Heart right ventricle (tissue), 16 donors: ENCODE measurements around the gene MTRFR. TPM values are rescaled to one million over a fixed set of nuclear protein-coding genes. Genes with fewer than 3 reads are reported as not detected.

Experiments
- ATAC-seq, 8 donors: fragments of 200-7000 bp; cut with Tn5 transposase; one replicate each; pipeline ENCODE4 v1.9.1; 2020; ENCODE audit warnings: mild to moderate bottlenecking in 8 of 8, moderate library complexity in 8 of 8, moderate number of reproducible peaks in 1 of 8
- DNase-seq, 2 donors: peaks; one replicate each; pipeline ENCODE4 v3.0.0-alpha.2; 2020
- H3K27ac ChIP-seq, 10 donors: fragments of 200-600 bp; sonication (generic) in 2 of 10; one replicate each; pipeline versions ENCODE4 v1.5.0 to v1.8.0; 2020 to 2022; ENCODE audit warnings: mild to moderate bottlenecking in 3 of 10
- H3K27me3 ChIP-seq, 7 donors: fragments of 200-600 bp; one replicate each; pipeline ENCODE4 v1.8.0; 2021 to 2022; ENCODE audit warnings: mild to moderate bottlenecking in 2 of 7
- H3K36me3 ChIP-seq, 9 donors: fragments of 200-600 bp; sonication (generic) in 1 of 9; one replicate each; pipeline versions ENCODE4 v1.5.0 to v1.8.0; 2020 to 2022; ENCODE audit warnings: mild to moderate bottlenecking in 2 of 9
- H3K4me1 ChIP-seq, 9 donors: fragments of 200-600 bp; sonication (generic) in 1 of 9; one replicate each; pipeline versions ENCODE4 v1.5.0 to v1.8.0; 2020 to 2022; ENCODE audit warnings: mild to moderate bottlenecking in 4 of 9
- H3K4me3 ChIP-seq, 10 donors: fragments of 200-600 bp; sonication (generic) in 2 of 10; one replicate each; pipeline versions ENCODE4 v1.5.0 to v1.8.0; 2020 to 2022; ENCODE audit warnings: mild to moderate bottlenecking in 7 of 10, moderate library complexity in 2 of 10
- H3K9me3 ChIP-seq, 11 donors: fragments of 200-600 bp in 10 of 11; sonication (generic) in 2 of 11; one replicate each; pipeline versions ENCODE4 v1.5.0 to v1.8.0; 2013 to 2022; ENCODE audit warnings: mild to moderate bottlenecking in 2 of 11, control low read depth in 1 of 11, moderate library complexity in 1 of 11
- WGBS, 2 donors: extraction: QIAGEN DNeasy Blood & Tissue Kit; methylation state at CpG; one replicate each; pipeline ENCODE4 v1.1.7; 2013; ENCODE audit warnings: inconsistent platforms in 1 of 2; 5-methylcytosine and 5-hydroxymethylcytosine counted together
- intact Hi-C, 10 donors: fragments of 100-400 bp; cut with DNase I; formaldehyde crosslinking; loops; one replicate each; pipeline versions ENCODE4 v1.11.1 to v1.14.2; 2022
- polyA plus RNA-seq, 2 donors: library from polyadenylated mRNA; stranded (reverse); fragments of 200-250 nt; gene quantifications; one replicate each; pipeline ENCODE4 v1.2.3, GENCODE V29; 2013
- total RNA-seq, 10 donors: library from RNA; stranded (reverse); fragmentation: NEBNext Ultra II Directional in 3 of 10; extraction: Animal tissue kit (Norgen Biotek cat#: 25700) in 3 of 10; gene quantifications; one replicate each; pipeline versions ENCODE4 v1.2.1 to v1.2.4, GENCODE V29; 2021 to 2023
- TF ChIP-seq, protein P1 (sequence below), 9 donors: fragments of 200-600 bp; sonication (generic) in 2 of 9; IDR thresholded peaks; one replicate each; pipeline versions ENCODE4 v1.5.0 to v1.8.0; 2021 to 2022; ENCODE audit warnings: antibody characterized with exemption in 9 of 9, mild to moderate bottlenecking in 5 of 9, moderate library complexity in 1 of 9
- donor health status: Arrhythmogenic right ventricular cardiomyopathy.
- donor health status: ischemic (EF 13 %, LVEDD 7.1; RV severe dilation, severe dysfunction).
- donor health status: healthy with polysubstance abuse.
- donor health status: DM: no; HTN: yes; CAD: no.
- donor health status: DM: no; HTN: no; CAD: no.
- donor health status: ischemic (EF 25% LVEDD 6.9; RV normal size, moderate dysfunction).
- donor health status: ischemic (EF 25% LVEDD 5.7; RV mildly dilated, moderate dysfunction).
- donor health status: healthy.
- donor health status: DM: yes; HTN: yes; CAD: no.
- donor health status: Ischemic cardiomyopathy.
- donor health status: ischemic (EF 35%, LVEDD 5.7; RV mildly dilated, moderate dysfunction).
- donor health status: nonischemic (EF 11% LVEDD 7.7; RV severe dilation, severe dysfunction).
- donor health status: DM: yes; HTN: yes; CAD: no.
- donor health status: PGD.
- donor health status: ischemic (EF 29% LVEDD 5.4; RV normal size, mild dysfunction).
- donor health status: nonischemic (EF 23%, LVEDD 6.1; RV moderate dilation, normal function).

Gene MTRFR
- total and polyA plus RNA-seq, 12 donors, result 9.5 to 20.9 (median 11.1) TPM

DNA sequence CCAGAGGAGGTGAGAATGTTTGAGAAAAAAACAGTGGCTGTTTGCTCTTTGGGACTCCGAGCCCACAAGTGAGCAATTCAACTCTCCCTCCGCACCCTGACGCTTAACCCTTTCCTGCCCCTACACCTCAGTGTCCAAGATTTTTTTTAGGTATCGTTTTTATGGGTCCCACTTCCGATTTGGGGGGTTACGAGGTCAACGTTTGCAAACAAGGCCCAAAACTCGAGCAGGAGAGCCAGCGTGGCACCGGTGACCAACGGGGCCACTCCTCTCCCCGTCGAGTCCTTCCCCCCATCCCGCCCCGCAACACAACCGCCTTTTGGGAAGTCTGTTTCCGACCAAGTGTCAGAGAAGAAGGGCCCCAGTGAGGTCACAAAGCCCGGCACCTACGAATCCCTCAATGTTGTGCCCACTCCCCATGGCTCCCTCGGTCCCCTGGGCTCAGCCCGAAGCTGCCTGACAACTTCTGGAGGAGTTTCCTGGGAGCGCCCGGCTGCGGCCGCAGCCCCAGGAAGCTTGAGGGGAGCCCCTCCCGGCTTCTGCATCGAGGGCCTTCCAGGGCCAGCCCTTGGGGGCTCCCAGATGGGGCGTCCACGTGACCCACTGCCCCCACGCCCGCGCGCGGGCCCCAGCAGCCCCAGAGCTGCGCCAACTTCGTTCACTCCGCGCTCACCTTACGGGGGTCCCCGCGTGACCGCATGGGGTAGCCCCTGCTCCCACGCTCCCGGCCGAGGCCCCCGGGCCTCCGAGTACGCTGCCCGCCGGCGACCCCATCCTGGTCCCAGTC is 37.2 kb downstream of the MTRFR start:
- TF ChIP-seq, protein P1, sequence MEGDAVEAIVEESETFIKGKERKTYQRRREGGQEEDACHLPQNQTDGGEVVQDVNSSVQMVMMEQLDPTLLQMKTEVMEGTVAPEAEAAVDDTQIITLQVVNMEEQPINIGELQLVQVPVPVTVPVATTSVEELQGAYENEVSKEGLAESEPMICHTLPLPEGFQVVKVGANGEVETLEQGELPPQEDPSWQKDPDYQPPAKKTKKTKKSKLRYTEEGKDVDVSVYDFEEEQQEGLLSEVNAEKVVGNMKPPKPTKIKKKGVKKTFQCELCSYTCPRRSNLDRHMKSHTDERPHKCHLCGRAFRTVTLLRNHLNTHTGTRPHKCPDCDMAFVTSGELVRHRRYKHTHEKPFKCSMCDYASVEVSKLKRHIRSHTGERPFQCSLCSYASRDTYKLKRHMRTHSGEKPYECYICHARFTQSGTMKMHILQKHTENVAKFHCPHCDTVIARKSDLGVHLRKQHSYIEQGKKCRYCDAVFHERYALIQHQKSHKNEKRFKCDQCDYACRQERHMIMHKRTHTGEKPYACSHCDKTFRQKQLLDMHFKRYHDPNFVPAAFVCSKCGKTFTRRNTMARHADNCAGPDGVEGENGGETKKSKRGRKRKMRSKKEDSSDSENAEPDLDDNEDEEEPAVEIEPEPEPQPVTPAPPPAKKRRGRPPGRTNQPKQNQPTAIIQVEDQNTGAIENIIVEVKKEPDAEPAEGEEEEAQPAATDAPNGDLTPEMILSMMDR (IDR thresholded peaks at IDR 0.05), result no peak
- H3K27ac ChIP-seq, result peak overlapping the region; percentile 54 to 90 (median 84)
- peak; percentile 21 to 27 for DNase-seq
- H3K9me3 ChIP-seq, result no peaks in the 10 kb centered on the region
- intact Hi-C loops, result loop anchor here in 1 of 10 donors (2.0 kb wide), 1 partner anchor 312 kb away; no protein-coding TSS in a partner anchor
- ATAC-seq, result peak in 7 of 8 donors; percentile 2 to 27 (median 6)
- peak overlapping the region; percentile 63 to 95 (median 75) for H3K4me3 ChIP-seq
- peaks cover 0 to 19% (median 0%) of the 10 kb centered on the region in 9 donors for H3K36me3 ChIP-seq
- H3K4me1 ChIP-seq, result peaks cover 3 to 43% (median 36%) of the 10 kb centered on the region in 9 donors
- no peaks in the 10 kb centered on the region for H3K27me3 ChIP-seq
- 0 to 1% methylated on average over 47 to 51 of the region's 51 CpGs for WGBS, 2 donors

- peaks cover 3 to 43% (median 36%) of the 10 kb centered on the region in 9 donors for H3K4me1 ChIP-seq
- H3K27me3 ChIP-seq, result no peaks in the 10 kb centered on the region
- peak; percentile 25 to 70 (median 52) for ATAC-seq
- 1% methylated on average over 39 to 108 of the region's 108 CpGs for WGBS, 2 donors
- peak overlapping the region; percentile 63 to 95 (median 75) for H3K4me3 ChIP-seq
- H3K9me3 ChIP-seq, result no peaks in the 10 kb centered on the region
- peak overlapping the region; percentile 54 to 90 (median 84) for H3K27ac ChIP-seq
- TF ChIP-seq, protein P1 (IDR thresholded peaks at IDR 0.05), result peak; percentile 18 to 76 (median 56)
- peaks cover 0 to 11% (median 0%) of the 10 kb centered on the region in 9 donors for H3K36me3 ChIP-seq
- intact Hi-C loops, result loop anchor here in 1 of 10 donors (2.0 kb wide), 1 partner anchor 312 kb away; no protein-coding TSS in a partner anchor
- DNase-seq, result peak; percentile 78 to 79
Observed at GRCh38 chr12:123271001-123271668, 37.9 kb downstream of the MTRFR start.

- ATAC-seq, result no peak
- intact Hi-C loops, result no loop called here
- no peaks in the 10 kb centered on the region for H3K27me3 ChIP-seq
- TF ChIP-seq, protein P1 (IDR thresholded peaks at IDR 0.05), result no peak
- H3K36me3 ChIP-seq, result no peaks in the 10 kb centered on the region
- H3K4me3 ChIP-seq, result no peak overlapping the region
- DNase-seq, result no peak
- peaks cover 3 to 42% (median 31%) of the 10 kb centered on the region in 9 donors for H3K4me1 ChIP-seq
- H3K9me3 ChIP-seq, result no peaks in the 10 kb centered on the region
- no peak overlapping the region for H3K27ac ChIP-seq
- WGBS, 2 donors, result 88 to 95% methylated on average over 15 of the region's 15 CpGs
Observed at GRCh38 chr12:123273166-123273565, 39.9 kb downstream of the MTRFR start.

- ATAC-seq (peak in 3 of 8 donors; percentile 29 to 69 (median 44)), DNase-seq (no peak)
- peak overlapping the region in 3 of 10 donors; percentile 15 to 70 (median 24) for H3K27ac ChIP-seq
- no peaks in the 10 kb centered on the region for H3K36me3 ChIP-seq
- H3K4me3 ChIP-seq, result no peak overlapping the region
- intact Hi-C loops, result no loop called here
- TF ChIP-seq, protein P1 (IDR thresholded peaks at IDR 0.05), result no peak
- no peaks in the 10 kb centered on the region for H3K27me3 ChIP-seq
- H3K4me1 ChIP-seq, result peaks cover 0 to 20% (median 0%) of the 10 kb centered on the region in 9 donors
- no peaks in the 10 kb centered on the region for H3K9me3 ChIP-seq
- WGBS, 2 donors, result 62 to 72% methylated on average over 2 of the region's 2 CpGs
Observed at GRCh38 chr12:123278101-123278627, 44.9 kb downstream of the MTRFR start.
